ENCODE measurements around the gene DNAH11.

DNA sequence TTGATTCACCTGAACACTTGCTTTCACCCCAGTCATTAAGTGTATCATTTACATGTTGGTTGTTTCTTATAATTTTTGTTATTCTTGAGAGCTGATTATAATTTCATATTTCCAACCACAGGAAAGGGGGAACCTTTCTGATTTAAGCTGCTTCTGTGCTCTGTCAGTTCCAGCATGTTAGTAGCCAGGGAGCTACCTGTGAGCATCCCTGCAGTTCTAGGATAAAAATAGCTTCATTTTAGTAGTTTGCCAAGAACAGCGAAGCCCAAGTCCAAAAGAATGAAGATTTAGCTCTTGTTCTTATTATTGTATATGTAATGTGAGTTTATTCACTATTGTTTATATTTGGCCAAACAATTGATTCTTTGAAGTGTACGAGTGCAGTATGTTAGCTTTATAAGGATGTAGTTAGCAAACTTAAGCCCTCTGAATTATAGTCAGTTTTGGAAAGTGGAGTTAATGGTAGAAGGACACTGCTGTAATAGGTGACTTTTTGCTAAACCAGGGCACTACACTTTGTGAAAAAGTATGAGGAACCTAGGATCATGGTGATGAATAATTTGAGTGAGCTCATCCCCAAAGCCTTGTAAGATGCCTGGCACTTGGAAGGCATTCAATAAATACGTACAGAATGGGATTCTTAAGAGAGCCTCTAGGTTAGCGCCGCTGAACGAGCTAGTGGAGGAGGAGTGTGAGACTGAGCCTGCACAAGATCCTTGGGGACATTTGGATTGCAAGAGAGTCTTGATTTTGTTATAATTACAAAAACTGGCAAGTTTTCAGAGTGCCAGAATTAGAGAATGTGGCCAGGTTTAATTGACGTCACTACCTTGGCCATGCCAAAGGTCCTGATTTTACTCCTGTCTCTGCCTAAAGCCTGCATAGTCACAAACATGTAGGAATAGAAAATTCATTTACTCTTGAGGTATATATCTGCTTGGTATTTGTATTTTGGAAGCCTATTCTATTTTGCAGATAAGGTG, 29.8 kb downstream of the DNAH11 start:
- TF ChIP-seq, protein P1, sequence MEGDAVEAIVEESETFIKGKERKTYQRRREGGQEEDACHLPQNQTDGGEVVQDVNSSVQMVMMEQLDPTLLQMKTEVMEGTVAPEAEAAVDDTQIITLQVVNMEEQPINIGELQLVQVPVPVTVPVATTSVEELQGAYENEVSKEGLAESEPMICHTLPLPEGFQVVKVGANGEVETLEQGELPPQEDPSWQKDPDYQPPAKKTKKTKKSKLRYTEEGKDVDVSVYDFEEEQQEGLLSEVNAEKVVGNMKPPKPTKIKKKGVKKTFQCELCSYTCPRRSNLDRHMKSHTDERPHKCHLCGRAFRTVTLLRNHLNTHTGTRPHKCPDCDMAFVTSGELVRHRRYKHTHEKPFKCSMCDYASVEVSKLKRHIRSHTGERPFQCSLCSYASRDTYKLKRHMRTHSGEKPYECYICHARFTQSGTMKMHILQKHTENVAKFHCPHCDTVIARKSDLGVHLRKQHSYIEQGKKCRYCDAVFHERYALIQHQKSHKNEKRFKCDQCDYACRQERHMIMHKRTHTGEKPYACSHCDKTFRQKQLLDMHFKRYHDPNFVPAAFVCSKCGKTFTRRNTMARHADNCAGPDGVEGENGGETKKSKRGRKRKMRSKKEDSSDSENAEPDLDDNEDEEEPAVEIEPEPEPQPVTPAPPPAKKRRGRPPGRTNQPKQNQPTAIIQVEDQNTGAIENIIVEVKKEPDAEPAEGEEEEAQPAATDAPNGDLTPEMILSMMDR (IDR thresholded peaks at IDR 0.05 in 2 of 3, conservative IDR thresholded peaks at IDR 0.05 in 1 of 3; ENCODE audit: borderline replicate concordance in 1 of 3, insufficient read depth in 1 of 3, low read depth in 2 of 3, low read length in 2 of 3) = no peak
- TF ChIP-seq POLR2A (IDR thresholded peaks at IDR 0.05; ENCODE audit: borderline replicate concordance, extremely low read depth, insufficient read depth, insufficient read length) (no peak), POLR2AphosphoS5 (IDR thresholded peaks at IDR 0.05; ENCODE audit: low read depth, low read length) (no peak), TCF7L2 (IDR thresholded peaks at IDR 0.05; ENCODE audit: borderline replicate concordance, extremely low read depth, insufficient read depth, insufficient read length) (no peak), SRF (IDR thresholded peaks at IDR 0.05; ENCODE audit: low read depth) (no peak), ZFX (IDR thresholded peaks at IDR 0.05) (no peak), RAD21 (IDR thresholded peaks at IDR 0.05; ENCODE audit: low read depth) (no peak), EZH2phosphoT487 (IDR thresholded peaks at IDR 0.05; ENCODE audit: borderline replicate concordance) (no peak)
- TF ChIP-seq, protein P2, sequence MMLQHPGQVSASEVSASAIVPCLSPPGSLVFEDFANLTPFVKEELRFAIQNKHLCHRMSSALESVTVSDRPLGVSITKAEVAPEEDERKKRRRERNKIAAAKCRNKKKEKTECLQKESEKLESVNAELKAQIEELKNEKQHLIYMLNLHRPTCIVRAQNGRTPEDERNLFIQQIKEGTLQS (IDR thresholded peaks at IDR 0.05) = no peak
- TF ChIP-seq, protein P3, sequence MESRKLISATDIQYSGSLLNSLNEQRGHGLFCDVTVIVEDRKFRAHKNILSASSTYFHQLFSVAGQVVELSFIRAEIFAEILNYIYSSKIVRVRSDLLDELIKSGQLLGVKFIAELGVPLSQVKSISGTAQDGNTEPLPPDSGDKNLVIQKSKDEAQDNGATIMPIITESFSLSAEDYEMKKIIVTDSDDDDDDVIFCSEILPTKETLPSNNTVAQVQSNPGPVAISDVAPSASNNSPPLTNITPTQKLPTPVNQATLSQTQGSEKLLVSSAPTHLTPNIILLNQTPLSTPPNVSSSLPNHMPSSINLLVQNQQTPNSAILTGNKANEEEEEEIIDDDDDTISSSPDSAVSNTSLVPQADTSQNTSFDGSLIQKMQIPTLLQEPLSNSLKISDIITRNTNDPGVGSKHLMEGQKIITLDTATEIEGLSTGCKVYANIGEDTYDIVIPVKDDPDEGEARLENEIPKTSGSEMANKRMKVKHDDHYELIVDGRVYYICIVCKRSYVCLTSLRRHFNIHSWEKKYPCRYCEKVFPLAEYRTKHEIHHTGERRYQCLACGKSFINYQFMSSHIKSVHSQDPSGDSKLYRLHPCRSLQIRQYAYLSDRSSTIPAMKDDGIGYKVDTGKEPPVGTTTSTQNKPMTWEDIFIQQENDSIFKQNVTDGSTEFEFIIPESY (IDR thresholded peaks at IDR 0.05; ENCODE audit: extremely low read depth, insufficient replicate concordance, low read length) = no peak
- TF ChIP-seq, protein P4, sequence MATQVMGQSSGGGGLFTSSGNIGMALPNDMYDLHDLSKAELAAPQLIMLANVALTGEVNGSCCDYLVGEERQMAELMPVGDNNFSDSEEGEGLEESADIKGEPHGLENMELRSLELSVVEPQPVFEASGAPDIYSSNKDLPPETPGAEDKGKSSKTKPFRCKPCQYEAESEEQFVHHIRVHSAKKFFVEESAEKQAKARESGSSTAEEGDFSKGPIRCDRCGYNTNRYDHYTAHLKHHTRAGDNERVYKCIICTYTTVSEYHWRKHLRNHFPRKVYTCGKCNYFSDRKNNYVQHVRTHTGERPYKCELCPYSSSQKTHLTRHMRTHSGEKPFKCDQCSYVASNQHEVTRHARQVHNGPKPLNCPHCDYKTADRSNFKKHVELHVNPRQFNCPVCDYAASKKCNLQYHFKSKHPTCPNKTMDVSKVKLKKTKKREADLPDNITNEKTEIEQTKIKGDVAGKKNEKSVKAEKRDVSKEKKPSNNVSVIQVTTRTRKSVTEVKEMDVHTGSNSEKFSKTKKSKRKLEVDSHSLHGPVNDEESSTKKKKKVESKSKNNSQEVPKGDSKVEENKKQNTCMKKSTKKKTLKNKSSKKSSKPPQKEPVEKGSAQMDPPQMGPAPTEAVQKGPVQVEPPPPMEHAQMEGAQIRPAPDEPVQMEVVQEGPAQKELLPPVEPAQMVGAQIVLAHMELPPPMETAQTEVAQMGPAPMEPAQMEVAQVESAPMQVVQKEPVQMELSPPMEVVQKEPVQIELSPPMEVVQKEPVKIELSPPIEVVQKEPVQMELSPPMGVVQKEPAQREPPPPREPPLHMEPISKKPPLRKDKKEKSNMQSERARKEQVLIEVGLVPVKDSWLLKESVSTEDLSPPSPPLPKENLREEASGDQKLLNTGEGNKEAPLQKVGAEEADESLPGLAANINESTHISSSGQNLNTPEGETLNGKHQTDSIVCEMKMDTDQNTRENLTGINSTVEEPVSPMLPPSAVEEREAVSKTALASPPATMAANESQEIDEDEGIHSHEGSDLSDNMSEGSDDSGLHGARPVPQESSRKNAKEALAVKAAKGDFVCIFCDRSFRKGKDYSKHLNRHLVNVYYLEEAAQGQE (IDR thresholded peaks at IDR 0.05; ENCODE audit: low read depth) = no peak

All from HCT116 (cell line).